HG02642 (cell line): ENCODE data around the gene ANP32D.
"Not testable (repeated sequence)": the region's sequence is repeated elsewhere in the genome, so short reads cannot be mapped to it uniquely, and the experiment has no call there.

Experiments
- ATAC-seq: cut with Tn5 transposase; IDR thresholded peaks from one replicate; pipeline ENCODE4 v1.9.1; 2021; ENCODE audit warnings: mild to moderate bottlenecking; ENCODE audit not compliant: unreplicated experiment, poor library complexity

ANP32D gene

GRCh38 chr12:48489456-48489855 is 17.1 kb downstream of the ANP32D start:
- ATAC-seq = not testable (repeated sequence)

GRCh38 chr12:48500281-48500680 is 27.9 kb downstream of the ANP32D start:
- not testable (repeated sequence) for ATAC-seq

DNA sequence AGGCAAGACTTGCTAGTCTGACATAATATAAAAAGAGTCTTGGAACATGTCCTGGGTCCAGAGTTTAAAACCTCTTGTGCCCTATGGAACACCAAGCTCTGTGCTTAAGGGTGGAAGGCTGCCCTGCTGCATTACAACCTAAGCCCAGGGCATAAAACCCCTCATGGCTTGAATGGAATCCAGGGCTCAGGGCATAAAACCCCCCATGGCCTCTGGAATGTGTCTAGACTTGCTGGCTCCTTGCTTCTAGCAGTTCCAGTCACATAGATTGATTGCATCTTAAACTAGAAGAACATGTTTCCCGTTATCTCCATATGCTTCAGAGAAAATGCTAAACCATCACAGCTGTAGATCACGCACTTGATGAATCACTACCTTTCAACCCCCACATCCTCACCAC is 34.5 kb downstream of the ANP32D start:
- not testable (repeated sequence) for ATAC-seq

DNA sequence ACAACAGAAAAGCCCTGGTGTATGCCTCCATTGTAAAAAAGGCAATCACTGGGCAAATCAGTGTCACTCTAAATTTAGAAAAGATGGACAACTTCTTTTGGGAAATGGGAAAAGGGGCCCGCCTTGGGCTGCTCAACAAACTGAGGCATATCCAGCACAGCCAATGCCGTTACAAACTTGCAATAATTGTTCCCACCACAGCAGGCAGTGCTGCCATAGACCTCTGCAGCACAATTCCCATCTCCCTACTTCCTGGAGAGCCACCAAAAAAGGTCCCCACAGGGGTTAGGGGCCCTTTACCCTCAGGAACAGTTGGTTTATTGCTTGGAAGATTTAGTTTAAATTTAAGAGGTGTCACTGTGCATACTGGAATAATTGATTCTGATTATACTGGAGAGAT is 36.6 kb downstream of the ANP32D start:
- no peak for ATAC-seq

DNA sequence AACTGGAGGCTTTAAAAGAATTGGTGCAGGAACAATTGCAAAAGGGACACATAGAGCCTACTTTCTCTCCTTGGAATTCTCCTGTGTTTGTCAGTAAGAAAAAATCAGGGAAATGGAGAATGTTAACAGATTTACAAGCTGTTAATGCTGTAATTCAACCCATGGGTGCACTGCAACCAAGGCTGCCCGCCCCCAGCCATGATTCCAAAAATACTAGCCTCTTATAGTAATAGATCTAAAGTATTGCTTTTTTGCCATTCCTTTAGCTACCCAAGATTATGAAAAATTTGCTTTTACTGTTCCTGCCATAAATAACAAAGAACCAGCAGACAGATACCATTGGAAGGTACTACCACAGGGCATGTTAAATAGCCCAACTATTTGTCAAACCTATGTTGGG is 37.8 kb downstream of the ANP32D start:
- ATAC-seq = no peak

DNA sequence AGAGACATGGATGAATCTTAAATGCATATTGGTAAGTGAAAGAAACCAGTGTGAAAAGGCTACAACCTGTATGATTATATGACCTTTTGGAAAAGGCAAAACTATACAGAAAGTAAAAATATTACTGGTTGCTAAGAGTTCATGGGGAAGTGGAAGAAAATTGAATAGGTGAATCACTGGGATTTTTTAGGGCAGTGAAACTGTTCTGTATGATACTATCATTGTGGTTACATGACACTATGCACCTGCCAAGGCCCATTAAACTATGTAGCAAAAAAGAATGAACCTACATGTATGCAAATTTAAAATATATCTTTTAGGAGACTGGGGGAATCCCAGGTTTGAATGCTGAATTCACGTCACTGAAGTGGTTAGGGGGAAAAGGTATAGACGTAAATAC is 40.5 kb downstream of the ANP32D start:
- peak; percentile 80 for ATAC-seq

GRCh38 chr12:48514728-48515127 is 42.4 kb downstream of the ANP32D start:
- ATAC-seq = no peak

DNA sequence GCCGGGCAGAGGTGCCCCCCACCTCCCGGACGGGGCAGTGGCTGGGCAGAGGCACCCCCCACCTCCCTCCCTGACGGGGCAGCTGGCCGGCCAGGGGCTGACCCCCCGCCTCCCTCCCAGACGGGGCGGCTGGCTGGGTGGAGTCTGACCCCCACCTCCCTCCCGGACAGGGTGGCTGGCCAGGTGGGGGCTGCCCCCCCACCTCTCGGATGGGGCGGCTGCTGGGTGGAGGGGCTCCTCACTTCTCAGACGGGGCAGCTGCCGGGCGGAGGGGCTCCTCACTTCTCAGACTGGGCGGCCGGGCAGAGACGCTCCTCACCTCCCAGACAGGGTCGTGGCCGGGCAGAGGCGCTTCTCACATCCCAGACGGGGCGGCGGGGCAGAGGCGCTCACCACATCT is 48.0 kb downstream of the ANP32D start:
- not testable (repeated sequence) for ATAC-seq
